ENCODE measurements around the gene B4GALT7. TPM values are rescaled to one million over a fixed set of nuclear protein-coding genes. Genes with fewer than 3 reads are reported as not detected.

Gene B4GALT7
- total RNA-seq, 2 experiments from 2014 or later: 24.9 to 38.5 TPM

GRCh38 chr5:177600508-177601018, 631 bp downstream of the B4GALT7 start:
- Histone ChIP-seq H3K27ac (ENCODE audit: low read depth, low read length, poor library complexity, severe bottlenecking) (peak overlapping the region; percentile 47), H3K4me1 (ENCODE audit: insufficient read depth, low read length, poor library complexity, severe bottlenecking) (peaks cover 15% of the 10 kb centered on the region), H2AFZ (ENCODE audit: low read length) (peak overlapping the region; percentile 41; the same call in 1 of the 2 replicates), H3K4me2 (ENCODE audit: low read length) (peak overlapping the region; percentile 93), H3K9me3 (ENCODE audit: low read length) (no peaks in the 10 kb centered on the region), H3K36me3 (ENCODE audit: insufficient read depth, low read length) (peaks cover 16% of the 10 kb centered on the region), H4K20me1 (ENCODE audit: insufficient read depth, low read length) (no peaks in the 10 kb centered on the region), H3K4me3 (ENCODE audit: low read depth, low read length, poor library complexity, severe bottlenecking) (peak overlapping the region; percentile 74), H3K9me2 (ENCODE audit: insufficient read depth, low read length) (no peaks in the 10 kb centered on the region), H3K79me2 (ENCODE audit: insufficient read depth, low read depth, low read length) (0 out of 2 replicates have a peak, but pooled peaks cover 6% of the 10 kb centered on the region)
- no peak for TF ChIP-seq EZH2phosphoT487 (IDR thresholded peaks at IDR 0.05; ENCODE audit: borderline replicate concordance, low read depth, low read length)
- no peak for TF ChIP-seq CTCF (conservative IDR thresholded peaks at IDR 0.05; ENCODE audit: low read length)
- no TSS peak for BruUV-seq (replicated peaks)
- DNase-seq (ENCODE audit: low spot score): peak; percentile 56
- ChIA-PET POLR2A (interaction anchor here (0.9 kb wide), 1 partner anchor 9 kb away, joined by 4 read pairs; the partner anchor contains the start of gene TMED9), CTCF (ENCODE audit: unreplicated experiment) (no interaction called here)
- intact Hi-C loops (cut with micrococcal nuclease; ENCODE audit: unreplicated experiment): loop anchor here (2.0 to 10.0 kb wide), 2 partner anchors 46 to 564 kb away; partner anchors contain the start of gene FAM193B

- ChIA-PET POLR2A (interaction anchor here (0.6 to 0.9 kb wide), 2 partner anchors 9 to 58 kb away, joined by 3 to 4 read pairs; partner anchors contain the start of gene TMED9), CTCF (ENCODE audit: unreplicated experiment) (no interaction called here)
- no peaks in the 10 kb centered on the region for H3K9me2 ChIP-seq (ENCODE audit: insufficient read depth, low read length)
- TF ChIP-seq EZH2phosphoT487 (IDR thresholded peaks at IDR 0.05; ENCODE audit: borderline replicate concordance, low read depth, low read length) (no peak), CTCF (conservative IDR thresholded peaks at IDR 0.05; ENCODE audit: low read length) (no peak)
- H3K36me3 ChIP-seq (ENCODE audit: insufficient read depth, low read length): peaks cover 10% of the 10 kb centered on the region
- H3K27ac ChIP-seq (ENCODE audit: low read depth, low read length, poor library complexity, severe bottlenecking): peak overlapping the region; percentile 47
- H2AFZ ChIP-seq (ENCODE audit: low read length): no peak overlapping the region
- H3K4me2 ChIP-seq (ENCODE audit: low read length): peak overlapping the region; percentile 93
- H3K79me2 ChIP-seq (ENCODE audit: insufficient read depth, low read depth, low read length): 0 out of 2 replicates have a peak, but pooled peaks cover 6% of the 10 kb centered on the region
- TSS peak; percentile 74 for BruUV-seq (replicated peaks)
- DNase-seq (ENCODE audit: low spot score): no peak
- peaks cover 15% of the 10 kb centered on the region for H3K4me1 ChIP-seq (ENCODE audit: insufficient read depth, low read length, poor library complexity, severe bottlenecking)
- peak overlapping the region; percentile 74 for H3K4me3 ChIP-seq (ENCODE audit: low read depth, low read length, poor library complexity, severe bottlenecking)
- intact Hi-C loops (cut with micrococcal nuclease; ENCODE audit: unreplicated experiment): loop anchor here (2.0 to 10.0 kb wide), 2 partner anchors 46 to 564 kb away; partner anchors contain the start of gene FAM193B
- no peaks in the 10 kb centered on the region for H4K20me1 ChIP-seq (ENCODE audit: insufficient read depth, low read length)
- H3K9me3 ChIP-seq (ENCODE audit: low read length): no peaks in the 10 kb centered on the region
Measured at GRCh38 chr5:177601126-177601525, 1.2 kb downstream of the B4GALT7 start.
